ENCODE measurements around the gene PUM2. TPM values are rescaled to one million over a fixed set of nuclear protein-coding genes. Genes with fewer than 3 reads are reported as not detected.

Gene PUM2
- total and polyA plus RNA-seq, 4 donors: 27.4 to 145 (median 51.0) TPM

DNA sequence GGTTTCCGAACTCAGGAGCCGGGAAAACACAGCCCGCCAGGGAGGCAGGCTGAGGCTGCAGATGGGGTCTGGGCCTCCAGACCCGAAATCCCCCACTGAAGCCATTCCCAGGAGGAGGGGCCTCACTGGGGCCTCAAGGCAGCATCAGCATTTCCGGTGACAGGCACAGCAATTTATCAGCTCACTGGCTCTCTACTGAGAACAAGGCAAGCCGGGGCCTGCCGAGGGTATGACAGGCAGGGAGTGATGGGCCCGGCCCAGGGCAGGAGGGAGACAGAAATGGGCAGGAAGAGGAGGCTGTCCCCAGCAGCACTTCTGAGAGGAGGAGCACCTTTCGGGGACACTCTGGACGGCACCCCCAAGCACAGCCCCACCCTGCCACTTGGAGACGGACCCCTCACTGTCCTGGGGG is 138.2 kb downstream of the PUM2 start:
- DNase-seq (peak; percentile 79 to 89 (median 82)), ATAC-seq (ENCODE audit: insufficient read depth, low FRiP score) (no peak)
- 48 to 66% methylated on average over 11 of the region's 11 CpGs for WGBS, 2 donors
- Histone ChIP-seq H3K36me3 (ENCODE audit: control insufficient read depth in 4 of 4, insufficient read depth in 4 of 4, low read length in 4 of 4) (no peaks in the 10 kb centered on the region), H3K4me1 (ENCODE audit: control insufficient read depth in 5 of 5, insufficient read depth in 5 of 5, low read length in 5 of 5) (peaks cover 0 to 36% (median 14%) of the 10 kb centered on the region in 5 donors), H3K27ac (ENCODE audit: low read depth in 1 of 2, low read length in 1 of 2) (peak overlapping the region in 1 of 2 donors; percentile 70), H3K9ac (ENCODE audit: insufficient read depth in 1 of 2, low read length in 2 of 2) (no peak overlapping the region), H3K27me3 (ENCODE audit: control insufficient read depth in 3 of 3, insufficient read depth in 3 of 3, low read length in 2 of 3) (no peaks in the 10 kb centered on the region), H3K9me3 (ENCODE audit: control insufficient read depth in 4 of 4, insufficient read depth in 3 of 4, low read length in 3 of 4) (no peaks in the 10 kb centered on the region), H3K4me3 (no peak overlapping the region)
- TF ChIP-seq, protein P1, sequence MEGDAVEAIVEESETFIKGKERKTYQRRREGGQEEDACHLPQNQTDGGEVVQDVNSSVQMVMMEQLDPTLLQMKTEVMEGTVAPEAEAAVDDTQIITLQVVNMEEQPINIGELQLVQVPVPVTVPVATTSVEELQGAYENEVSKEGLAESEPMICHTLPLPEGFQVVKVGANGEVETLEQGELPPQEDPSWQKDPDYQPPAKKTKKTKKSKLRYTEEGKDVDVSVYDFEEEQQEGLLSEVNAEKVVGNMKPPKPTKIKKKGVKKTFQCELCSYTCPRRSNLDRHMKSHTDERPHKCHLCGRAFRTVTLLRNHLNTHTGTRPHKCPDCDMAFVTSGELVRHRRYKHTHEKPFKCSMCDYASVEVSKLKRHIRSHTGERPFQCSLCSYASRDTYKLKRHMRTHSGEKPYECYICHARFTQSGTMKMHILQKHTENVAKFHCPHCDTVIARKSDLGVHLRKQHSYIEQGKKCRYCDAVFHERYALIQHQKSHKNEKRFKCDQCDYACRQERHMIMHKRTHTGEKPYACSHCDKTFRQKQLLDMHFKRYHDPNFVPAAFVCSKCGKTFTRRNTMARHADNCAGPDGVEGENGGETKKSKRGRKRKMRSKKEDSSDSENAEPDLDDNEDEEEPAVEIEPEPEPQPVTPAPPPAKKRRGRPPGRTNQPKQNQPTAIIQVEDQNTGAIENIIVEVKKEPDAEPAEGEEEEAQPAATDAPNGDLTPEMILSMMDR (IDR thresholded peaks at IDR 0.05; ENCODE audit: control extremely low read depth, extremely low read depth): no peak

DNA sequence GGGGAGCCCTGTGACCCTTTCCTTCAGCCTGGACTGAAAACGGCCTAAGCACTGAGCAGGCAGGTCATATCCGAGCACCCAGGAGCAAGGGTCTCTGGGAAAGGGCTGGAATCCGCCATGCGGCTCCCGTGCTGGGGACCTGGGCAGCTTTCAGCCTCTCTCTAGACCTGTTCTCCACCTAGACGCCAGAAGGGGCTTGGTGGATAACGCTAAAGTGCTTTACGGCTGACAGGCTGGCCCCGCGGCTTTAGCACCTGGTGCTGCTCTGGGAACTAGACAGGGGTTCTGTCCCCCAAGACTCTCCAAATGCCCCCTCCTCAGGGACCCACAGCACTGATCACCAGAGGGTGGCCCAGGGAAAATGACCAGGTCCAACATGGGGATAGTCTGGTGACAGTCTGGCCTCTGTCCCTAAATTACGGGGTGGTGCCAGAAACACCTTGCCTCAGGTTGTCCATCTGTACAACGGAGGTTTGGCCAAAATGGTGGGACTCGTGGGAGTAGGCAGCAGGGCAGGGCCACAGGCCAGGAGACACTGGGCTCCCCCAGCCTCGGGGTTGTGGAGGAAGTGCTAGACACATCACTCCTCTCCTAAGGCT is 138.7 kb downstream of the PUM2 start:
- Histone ChIP-seq H3K27ac (ENCODE audit: low read depth in 1 of 2, low read length in 1 of 2) (peak overlapping the region in 1 of 2 donors; percentile 70), H3K27me3 (ENCODE audit: control insufficient read depth in 3 of 3, insufficient read depth in 3 of 3, low read length in 2 of 3) (no peaks in the 10 kb centered on the region), H3K9me3 (ENCODE audit: control insufficient read depth in 4 of 4, insufficient read depth in 3 of 4, low read length in 3 of 4) (no peaks in the 10 kb centered on the region), H3K36me3 (ENCODE audit: control insufficient read depth in 4 of 4, insufficient read depth in 4 of 4, low read length in 4 of 4) (no peaks in the 10 kb centered on the region), H3K4me1 (ENCODE audit: control insufficient read depth in 5 of 5, insufficient read depth in 5 of 5, low read length in 5 of 5) (peaks cover 0 to 39% (median 14%) of the 10 kb centered on the region in 5 donors), H3K4me3 (no peak overlapping the region), H3K9ac (ENCODE audit: insufficient read depth in 1 of 2, low read length in 2 of 2) (no peak overlapping the region)
- ATAC-seq (ENCODE audit: insufficient read depth, low FRiP score): no peak
- WGBS, 2 donors: 78 to 84% methylated on average over 13 to 14 of the region's 14 CpGs
- no peak for DNase-seq
- TF ChIP-seq, protein P1 (IDR thresholded peaks at IDR 0.05; ENCODE audit: control extremely low read depth, extremely low read depth): no peak

DNA sequence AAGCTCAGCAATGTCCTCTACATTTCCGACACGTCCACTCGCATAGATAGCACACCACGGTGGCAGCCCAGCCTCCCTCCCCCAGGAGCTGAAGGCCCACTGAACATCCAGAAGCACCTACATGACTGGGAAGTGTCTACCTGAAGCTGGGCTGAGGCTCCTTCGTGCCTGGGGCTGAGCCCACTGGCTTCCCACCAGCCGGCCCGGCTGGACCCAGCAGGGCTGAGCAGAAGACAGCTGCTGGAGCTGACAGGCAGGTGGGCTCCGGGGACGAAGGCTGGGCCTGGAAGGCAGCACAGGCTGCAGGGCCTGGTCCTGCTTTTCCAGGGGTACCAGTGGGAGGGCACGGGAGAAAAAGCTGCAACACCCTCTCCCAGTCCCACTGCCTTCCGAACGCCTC is 139.2 kb downstream of the PUM2 start:
- TF ChIP-seq, protein P1 (IDR thresholded peaks at IDR 0.05; ENCODE audit: control extremely low read depth, extremely low read depth): no peak
- no peak for ATAC-seq (ENCODE audit: insufficient read depth, low FRiP score)
- Histone ChIP-seq H3K36me3 (ENCODE audit: control insufficient read depth in 4 of 4, insufficient read depth in 4 of 4, low read length in 4 of 4) (no peaks in the 10 kb centered on the region), H3K4me1 (ENCODE audit: control insufficient read depth in 5 of 5, insufficient read depth in 5 of 5, low read length in 5 of 5) (peaks cover 0 to 41% (median 14%) of the 10 kb centered on the region in 5 donors), H3K9me3 (ENCODE audit: control insufficient read depth in 4 of 4, insufficient read depth in 3 of 4, low read length in 3 of 4) (no peaks in the 10 kb centered on the region), H3K9ac (ENCODE audit: insufficient read depth in 1 of 2, low read length in 2 of 2) (no peak overlapping the region), H3K27me3 (ENCODE audit: control insufficient read depth in 3 of 3, insufficient read depth in 3 of 3, low read length in 2 of 3) (no peaks in the 10 kb centered on the region), H3K4me3 (no peak overlapping the region), H3K27ac (ENCODE audit: low read depth in 1 of 2, low read length in 1 of 2) (no peak overlapping the region)
- 86% methylated on average over 12 of the region's 12 CpGs for WGBS, 2 donors
- no peak for DNase-seq

DNA sequence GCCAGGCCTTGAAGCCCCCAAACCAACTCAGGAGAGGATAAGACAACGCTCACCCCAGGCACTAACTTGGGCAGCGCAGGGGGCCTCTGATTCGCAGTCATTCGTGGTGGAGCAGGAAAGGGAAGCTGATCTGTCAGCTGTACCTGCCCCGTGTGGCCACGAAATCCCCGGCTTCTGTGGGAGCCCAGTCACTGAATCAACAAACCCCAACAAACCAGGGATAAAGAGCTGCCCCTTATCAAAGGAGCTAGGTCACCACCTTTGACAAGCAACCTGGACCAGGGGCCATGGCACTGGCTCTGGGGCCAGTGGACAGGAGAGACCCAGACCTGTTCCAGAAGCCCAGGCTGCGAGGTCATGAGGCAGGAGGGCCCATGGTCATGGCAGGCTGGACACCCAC is 140.2 kb downstream of the PUM2 start:
- ATAC-seq (ENCODE audit: insufficient read depth, low FRiP score): no peak
- TF ChIP-seq, protein P1 (IDR thresholded peaks at IDR 0.05; ENCODE audit: control extremely low read depth, extremely low read depth): no peak
- WGBS, 2 donors: 38 to 66% methylated on average over 8 of the region's 8 CpGs
- Histone ChIP-seq H3K4me3 (no peak overlapping the region), H3K9ac (ENCODE audit: insufficient read depth in 1 of 2, low read length in 2 of 2) (no peak overlapping the region), H3K27me3 (ENCODE audit: control insufficient read depth in 3 of 3, insufficient read depth in 3 of 3, low read length in 2 of 3) (no peaks in the 10 kb centered on the region), H3K4me1 (ENCODE audit: control insufficient read depth in 5 of 5, insufficient read depth in 5 of 5, low read length in 5 of 5) (peaks cover 0 to 45% (median 15%) of the 10 kb centered on the region in 5 donors), H3K36me3 (ENCODE audit: control insufficient read depth in 4 of 4, insufficient read depth in 4 of 4, low read length in 4 of 4) (no peaks in the 10 kb centered on the region), H3K27ac (ENCODE audit: low read depth in 1 of 2, low read length in 1 of 2) (peak overlapping the region in 1 of 2 donors; percentile 2), H3K9me3 (ENCODE audit: control insufficient read depth in 4 of 4, insufficient read depth in 3 of 4, low read length in 3 of 4) (no peaks in the 10 kb centered on the region)
- no peak for DNase-seq

All from lung (tissue), 12 donors.